Heart right ventricle (tissue), 16 donors: ENCODE measurements around the gene CHIC2. TPM values are rescaled to one million over a fixed set of nuclear protein-coding genes. Genes with fewer than 3 reads are reported as not detected.
A peak's percentile ranks its signal among the peaks of the same experiment; 100 is the strongest.

Source experiments
- ATAC-seq, 8 donors: fragments of 200-7000 bp; cut with Tn5 transposase; one replicate each; pipeline ENCODE4 v1.9.1; 2020; ENCODE audit warnings: mild to moderate bottlenecking in 8 of 8, moderate library complexity in 8 of 8, moderate number of reproducible peaks in 1 of 8
- DNase-seq, 2 donors: peaks; one replicate each; pipeline ENCODE4 v3.0.0-alpha.2; 2020
- H3K27ac ChIP-seq, 10 donors: fragments of 200-600 bp; sonication (generic) in 2 of 10; one replicate each; pipeline versions ENCODE4 v1.5.0 to v1.8.0; 2020 to 2022; ENCODE audit warnings: mild to moderate bottlenecking in 3 of 10
- H3K27me3 ChIP-seq, 7 donors: fragments of 200-600 bp; one replicate each; pipeline ENCODE4 v1.8.0; 2021 to 2022; ENCODE audit warnings: mild to moderate bottlenecking in 2 of 7
- H3K36me3 ChIP-seq, 9 donors: fragments of 200-600 bp; sonication (generic) in 1 of 9; one replicate each; pipeline versions ENCODE4 v1.5.0 to v1.8.0; 2020 to 2022; ENCODE audit warnings: mild to moderate bottlenecking in 2 of 9
- H3K4me1 ChIP-seq, 9 donors: fragments of 200-600 bp; sonication (generic) in 1 of 9; one replicate each; pipeline versions ENCODE4 v1.5.0 to v1.8.0; 2020 to 2022; ENCODE audit warnings: mild to moderate bottlenecking in 4 of 9
- H3K4me3 ChIP-seq, 10 donors: fragments of 200-600 bp; sonication (generic) in 2 of 10; one replicate each; pipeline versions ENCODE4 v1.5.0 to v1.8.0; 2020 to 2022; ENCODE audit warnings: mild to moderate bottlenecking in 7 of 10, moderate library complexity in 2 of 10
- H3K9me3 ChIP-seq, 11 donors: fragments of 200-600 bp in 10 of 11; sonication (generic) in 2 of 11; one replicate each; pipeline versions ENCODE4 v1.5.0 to v1.8.0; 2013 to 2022; ENCODE audit warnings: mild to moderate bottlenecking in 2 of 11, control low read depth in 1 of 11, moderate library complexity in 1 of 11
- CTCF ChIP-seq, 9 donors: fragments of 200-600 bp; sonication (generic) in 2 of 9; IDR thresholded peaks; one replicate each; pipeline versions ENCODE4 v1.5.0 to v1.8.0; 2021 to 2022; ENCODE audit warnings: antibody characterized with exemption in 9 of 9, mild to moderate bottlenecking in 5 of 9, moderate library complexity in 1 of 9
- WGBS, 2 donors: extraction: QIAGEN DNeasy Blood & Tissue Kit; methylation state at CpG; one replicate each; pipeline ENCODE4 v1.1.7; 2013; ENCODE audit warnings: inconsistent platforms in 1 of 2; 5-methylcytosine and 5-hydroxymethylcytosine counted together
- intact Hi-C, 10 donors: fragments of 100-400 bp; cut with DNase I; formaldehyde crosslinking; loops; one replicate each; pipeline versions ENCODE4 v1.11.1 to v1.14.2; 2022
- polyA plus RNA-seq, 2 donors: library from polyadenylated mRNA; stranded (reverse); fragments of 200-250 nt; gene quantifications; one replicate each; pipeline ENCODE4 v1.2.3, GENCODE V29; 2013
- total RNA-seq, 10 donors: library from RNA; stranded (reverse); fragmentation: NEBNext Ultra II Directional in 3 of 10; extraction: Animal tissue kit (Norgen Biotek cat#: 25700) in 3 of 10; gene quantifications; one replicate each; pipeline versions ENCODE4 v1.2.1 to v1.2.4, GENCODE V29; 2021 to 2023
- donor health status: Arrhythmogenic right ventricular cardiomyopathy.
- donor health status: ischemic (EF 13 %, LVEDD 7.1; RV severe dilation, severe dysfunction).
- donor health status: healthy with polysubstance abuse.
- donor health status: DM: no; HTN: yes; CAD: no.
- donor health status: DM: no; HTN: no; CAD: no.
- donor health status: ischemic (EF 25% LVEDD 6.9; RV normal size, moderate dysfunction).
- donor health status: ischemic (EF 25% LVEDD 5.7; RV mildly dilated, moderate dysfunction).
- donor health status: healthy.
- donor health status: DM: yes; HTN: yes; CAD: no.
- donor health status: Ischemic cardiomyopathy.
- donor health status: ischemic (EF 35%, LVEDD 5.7; RV mildly dilated, moderate dysfunction).
- donor health status: nonischemic (EF 11% LVEDD 7.7; RV severe dilation, severe dysfunction).
- donor health status: DM: yes; HTN: yes; CAD: no.
- donor health status: PGD.
- donor health status: ischemic (EF 29% LVEDD 5.4; RV normal size, mild dysfunction).
- donor health status: nonischemic (EF 23%, LVEDD 6.1; RV moderate dilation, normal function).

Gene CHIC2
- total and polyA plus RNA-seq, 12 donors, result 5.6 to 13.5 (median 9.3) TPM

DNA sequence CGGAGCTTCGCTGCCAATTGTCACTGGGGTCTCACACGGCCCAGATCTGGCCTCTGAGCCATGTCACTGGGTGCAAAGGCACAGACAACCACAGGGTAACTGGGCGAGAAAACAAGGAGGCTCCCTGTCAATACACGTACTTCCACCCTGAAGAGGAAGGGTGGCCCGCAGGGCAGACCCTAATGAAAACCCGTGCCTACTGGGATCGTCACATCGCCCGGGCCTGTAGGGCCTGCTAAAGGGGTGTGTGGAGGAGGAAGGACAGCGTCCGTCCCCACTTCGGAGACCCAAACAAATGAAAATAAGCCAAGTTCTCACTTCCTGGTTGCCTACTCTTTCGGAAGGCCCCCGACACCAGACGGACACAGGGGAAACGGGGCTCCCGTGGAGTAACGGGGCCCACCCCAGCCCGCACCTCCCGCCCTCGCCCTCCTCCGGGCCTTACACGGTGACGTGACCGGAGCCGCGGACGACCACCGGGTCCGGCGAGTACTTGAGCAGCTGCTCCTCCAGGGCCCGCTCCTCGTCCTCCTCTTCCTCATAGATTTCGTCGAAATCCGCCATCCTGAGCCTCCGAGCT, 578 bp downstream of the CHIC2 start:
- Histone ChIP-seq H3K27me3 (no peaks in the 10 kb centered on the region), H3K9me3 (peaks cover 0 to 6% (median 0%) of the 10 kb centered on the region in 11 donors), H3K4me3 (peak overlapping the region; percentile 67 to 100 (median 94)), H3K36me3 (no peaks in the 10 kb centered on the region), H3K27ac (peak overlapping the region; percentile 76 to 99 (median 95)), H3K4me1 (peaks cover 3 to 68% (median 66%) of the 10 kb centered on the region in 9 donors)
- DNase-seq (peak in 1 of 2 donors; percentile 27), ATAC-seq (peak; percentile 14 to 59 (median 36))
- 0 to 1% methylated on average over 38 of the region's 38 CpGs for WGBS, 2 donors
- TF ChIP-seq CTCF (IDR thresholded peaks at IDR 0.05), result no peak
- intact Hi-C loops, result loop anchor here in 2 of 10 donors (5.0 to 10.0 kb wide), 2 partner anchors 151 to 153 kb away; no protein-coding TSS in a partner anchor

GRCh38 chr4:54063229-54063628, 1.2 kb downstream of the CHIC2 start:
- H3K9me3 ChIP-seq, result peaks cover 0 to 6% (median 0%) of the 10 kb centered on the region in 11 donors
- 3 to 4% methylated on average over 4 of the region's 4 CpGs for whole genome bisulfite sequencing, 2 donors
- intact Hi-C loops, result loop anchor here in 2 of 10 donors (5.0 to 10.0 kb wide), 2 partner anchors 152 to 154 kb away; no protein-coding TSS in a partner anchor
- no peak for ATAC-seq
- TF ChIP-seq CTCF (IDR thresholded peaks at IDR 0.05), result no peak
- H3K4me1 ChIP-seq, result peaks cover 3 to 72% (median 66%) of the 10 kb centered on the region in 9 donors
- DNase-seq, result no peak
- no peaks in the 10 kb centered on the region for H3K27me3 ChIP-seq
- peak overlapping the region; percentile 76 to 99 (median 95) for H3K27ac ChIP-seq
- peak overlapping the region; percentile 67 to 100 (median 94) for H3K4me3 ChIP-seq
- H3K36me3 ChIP-seq, result no peaks in the 10 kb centered on the region

DNA sequence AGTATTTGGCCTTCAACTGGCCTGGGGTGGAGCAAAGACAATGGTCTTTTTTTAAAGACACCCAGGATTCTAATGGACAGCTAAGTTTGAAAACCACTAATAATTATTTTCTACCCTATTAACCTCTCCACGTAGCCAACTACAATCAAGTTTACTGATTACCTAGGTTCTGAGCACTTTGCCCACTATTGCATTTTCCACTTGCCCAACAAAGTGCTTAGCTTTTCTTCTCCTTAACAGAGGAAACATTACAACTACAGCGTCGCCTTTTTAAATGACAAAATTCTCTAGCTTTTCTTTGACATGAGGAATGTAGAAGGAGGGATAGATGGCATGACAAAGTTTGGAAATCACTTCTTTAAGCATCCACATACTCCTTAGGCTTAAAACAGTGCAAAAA, 2.0 kb downstream of the CHIC2 start:
- Histone ChIP-seq H3K27me3 (no peaks in the 10 kb centered on the region), H3K27ac (peak overlapping the region in 4 of 10 donors; percentile 3 to 99 (median 94)), H3K9me3 (no peaks in the 10 kb centered on the region), H3K4me3 (peak overlapping the region; percentile 67 to 100 (median 94)), H3K4me1 (peaks cover 3 to 79% (median 74%) of the 10 kb centered on the region in 9 donors), H3K36me3 (no peaks in the 10 kb centered on the region)
- ATAC-seq (no peak), DNase-seq (no peak)
- intact Hi-C loops, result loop anchor here in 2 of 10 donors (5.0 to 10.0 kb wide), 2 partner anchors 152 to 155 kb away; no protein-coding TSS in a partner anchor
- TF ChIP-seq CTCF (IDR thresholded peaks at IDR 0.05), result no peak
- 68% methylated on average over 3 of the region's 3 CpGs for WGBS, 2 donors

DNA sequence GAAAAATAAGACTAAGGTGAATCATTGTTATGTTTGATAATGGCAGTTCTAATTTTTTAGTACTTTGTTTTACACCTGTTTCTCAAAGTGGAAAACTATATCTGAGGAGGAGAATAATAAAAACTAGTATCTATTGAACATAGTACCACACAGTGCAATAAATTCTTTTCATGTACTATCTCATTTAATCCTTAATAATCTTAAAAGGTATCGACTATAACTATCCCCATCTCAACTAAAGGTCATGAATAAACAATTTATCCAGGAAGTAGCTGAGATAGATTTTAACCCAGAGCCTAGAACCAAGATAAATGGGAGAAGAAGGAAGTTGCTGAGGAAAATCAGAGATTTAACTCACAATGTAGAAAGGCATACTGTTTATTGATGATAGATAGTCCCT, 2.5 kb downstream of the CHIC2 start:
- intact Hi-C loops, result loop anchor here in 2 of 10 donors (5.0 to 10.0 kb wide), 2 partner anchors 153 to 155 kb away; no protein-coding TSS in a partner anchor
- DNase-seq (no peak), ATAC-seq (no peak)
- Histone ChIP-seq H3K4me3 (peak overlapping the region in 6 of 10 donors; percentile 73 to 99 (median 96)), H3K27me3 (no peaks in the 10 kb centered on the region), H3K27ac (no peak overlapping the region), H3K4me1 (peaks cover 6 to 82% (median 75%) of the 10 kb centered on the region in 9 donors), H3K36me3 (no peaks in the 10 kb centered on the region), H3K9me3 (no peaks in the 10 kb centered on the region)
- 77 to 90% methylated on average over 1 of the region's 1 CpG for WGBS, 2 donors
- no peak for TF ChIP-seq CTCF (IDR thresholded peaks at IDR 0.05)
